PFSK-1 (cell line): Measurements from ENCODE around the gene EDARADD.

Experiments used
- FOXP2 ChIP-seq: optimal IDR thresholded peaks from 2 replicates; pipeline ENCODE3; 2011; ENCODE audit warnings: borderline replicate concordance, control low read depth, inconsistent platforms; ENCODE audit not compliant: insufficient read depth; ENCODE audit errors: extremely low read length, extremely low read depth
- POLR2AphosphoS5 ChIP-seq: IDR thresholded peaks from 2 replicates; pipeline ENCODE4 v1.6.1; 2012; ENCODE audit warnings: low read depth, mild to moderate bottlenecking, control low read depth, low read length, moderate library complexity
- REST ChIP-seq, 2 experiments: IDR thresholded peaks; 2 replicates each; pipeline versions ENCODE4 v1.6.1 to v1.8.0; 2011 to 2012; ENCODE audit warnings: low read depth in 2 of 2, low read length in 2 of 2, control low read depth in 1 of 2, inconsistent platforms in 1 of 2, mild to moderate bottlenecking in 1 of 2, moderate library complexity in 1 of 2; ENCODE audit not compliant: insufficient read depth in 1 of 2
- SIN3A ChIP-seq: IDR thresholded peaks from 2 replicates; pipeline ENCODE4 v1.6.1; 2012; ENCODE audit warnings: mild to moderate bottlenecking, low read length, moderate library complexity, borderline replicate concordance; ENCODE audit not compliant: insufficient read depth
- TAF1 ChIP-seq: IDR thresholded peaks from 2 replicates; pipeline ENCODE4 v1.6.1; 2012; ENCODE audit warnings: low read length, control low read depth, borderline replicate concordance; ENCODE audit not compliant: insufficient read depth

EDARADD gene

GRCh38 chr1:236472850-236473788, 79.0 kb downstream of the EDARADD start:
- no peak for TF ChIP-seq POLR2AphosphoS5
- TF ChIP-seq FOXP2: no peak
- no peak for TF ChIP-seq SIN3A
- TF ChIP-seq REST (IDR thresholded peaks at IDR 0.05; ENCODE audit: insufficient read depth in 1 of 2, low read depth in 2 of 2, low read length in 2 of 2): no peak

- TF ChIP-seq SIN3A (no peak), REST (IDR thresholded peaks at IDR 0.05; ENCODE audit: insufficient read depth in 1 of 2, low read depth in 2 of 2, low read length in 2 of 2) (no peak), POLR2AphosphoS5 (no peak), TAF1 (no peak), FOXP2 (no peak)
Observed at GRCh38 chr1:236476019-236476418, 81.9 kb downstream of the EDARADD start.

- no peak for TF ChIP-seq TAF1
- TF ChIP-seq POLR2AphosphoS5: no peak
- TF ChIP-seq FOXP2: no peak
- no peak for TF ChIP-seq REST (IDR thresholded peaks at IDR 0.05; ENCODE audit: insufficient read depth in 1 of 2, low read depth in 2 of 2, low read length in 2 of 2)
- no peak for TF ChIP-seq SIN3A
Observed at GRCh38 chr1:236480758-236481436, 86.8 kb downstream of the EDARADD start.

GRCh38 chr1:236484310-236484971, 90.4 kb downstream of the EDARADD start:
- TF ChIP-seq FOXP2 (no peak), TAF1 (no peak)

GRCh38 chr1:236486356-236487002, 92.4 kb downstream of the EDARADD start:
- TF ChIP-seq POLR2AphosphoS5 (no peak), FOXP2 (no peak), TAF1 (no peak), SIN3A (no peak), REST (IDR thresholded peaks at IDR 0.05; ENCODE audit: insufficient read depth in 1 of 2, low read depth in 2 of 2, low read length in 2 of 2) (no peak)
